K562 (cell line): ENCODE results near the gene ERVK3-1. TPM values are rescaled to one million over a fixed set of nuclear protein-coding genes. Genes with fewer than 3 reads are reported as not detected.

Experiments used
- AFF4 ChIP-seq: sonication (generic); formaldehyde crosslinking; IDR thresholded peaks from 2 replicates; pipeline ENCODE4 v1.8.0; 2023; ENCODE audit warnings: mild to moderate bottlenecking, missing genetic modification reagents
- CEBPG ChIP-seq, 3 experiments: fragments of 200-800 bp in 1 of 3; sonication (Bioruptor generic) in 1 of 3; sonication (generic) in 1 of 3; formaldehyde crosslinking in 1 of 3; IDR thresholded peaks in 2 of 3; conservative IDR thresholded peaks in 1 of 3; 2 replicates each; pipeline versions ENCODE4 v1.6.1 to v1.8.0; 2016 to 2022; ENCODE audit warnings: missing compliant biosample characterization in 2 of 3, missing genetic modification characterization in 2 of 3, mild to moderate bottlenecking in 1 of 3, missing genetic modification reagents in 1 of 3
- CHAMP1 ChIP-seq: fragments of 450-650 bp; IDR thresholded peaks from 2 replicates; pipeline ENCODE4 v1.6.1; 2016; ENCODE audit warnings: mild to moderate bottlenecking
- EWSR1 ChIP-seq: fragments of 450-650 bp; IDR thresholded peaks from 2 replicates; pipeline ENCODE4 v1.6.1; 2018; ENCODE audit warnings: borderline replicate concordance, mild to moderate bottlenecking, low read depth, moderate library complexity; ENCODE audit not compliant: partially characterized antibody
- FOS ChIP-seq: IDR thresholded peaks from 3 replicates; pipeline ENCODE4 v1.6.1; 2011; ENCODE audit not compliant: insufficient read length; ENCODE audit errors: extremely low read depth
- GABPA ChIP-seq: fragments of 200-800 bp; sonication (Bioruptor generic); conservative IDR thresholded peaks from 2 replicates; pipeline ENCODE4 v1.6.1; 2016; ENCODE audit warnings: low read depth, missing genetic modification characterization, missing compliant biosample characterization
- ILK ChIP-seq: fragments of 450-650 bp; IDR thresholded peaks from 2 replicates; pipeline ENCODE4 v1.6.1; 2016; ENCODE audit warnings: missing genetic modification characterization, low read depth, mild to moderate bottlenecking, missing compliant biosample characterization, moderate library complexity, borderline replicate concordance
- JUNB ChIP-seq: fragments of 450-650 bp; formaldehyde crosslinking; conservative IDR thresholded peaks from 2 replicates; pipeline ENCODE4 v1.4.0; 2020; ENCODE audit warnings: mild to moderate bottlenecking
- KDM5B ChIP-seq: fragments of 200-600 bp; sonication (generic); IDR thresholded peaks from 2 replicates; pipeline ENCODE4 v1.6.1; 2012; ENCODE audit warnings: low read depth, mild to moderate bottlenecking, moderate library complexity, low read length, control low read depth, inconsistent platforms; ENCODE audit not compliant: insufficient replicate concordance
- MLX ChIP-seq, 2 experiments: fragments of 450-650 bp in 1 of 2; sonication (generic) in 1 of 2; formaldehyde crosslinking; conservative IDR thresholded peaks; 2 replicates each; pipeline versions ENCODE4 v1.4.0 to v1.8.1; 2020 to 2022; ENCODE audit warnings: mild to moderate bottlenecking in 1 of 2, missing genetic modification reagents in 1 of 2
- NR3C1 ChIP-seq: sonication (generic); formaldehyde crosslinking; IDR thresholded peaks from 2 replicates; pipeline ENCODE4 v1.8.1; 2022; ENCODE audit warnings: missing genetic modification reagents
- THRA ChIP-seq: fragments of 450-650 bp; IDR thresholded peaks from 2 replicates; pipeline ENCODE4 v1.6.1; 2017; ENCODE audit warnings: mild to moderate bottlenecking, moderate library complexity
- TSC22D4 ChIP-seq: fragments of 450-650 bp; IDR thresholded peaks from 2 replicates; pipeline ENCODE4 v1.6.1; 2016; ENCODE audit warnings: missing genetic modification characterization, missing biosample characterization, control low read depth
- ZNF253 ChIP-seq: fragments of 250-450 bp; sonication (Bioruptor Pico); conservative IDR thresholded peaks from 2 replicates; pipeline ENCODE4 v1.6.1; 2021; ENCODE audit warnings: mild to moderate bottlenecking
- ZNF408 ChIP-seq: fragments of 250-450 bp; sonication (Bioruptor Pico); IDR thresholded peaks from 2 replicates; pipeline ENCODE4 v1.4.0; 2020; ENCODE audit warnings: low read depth, mild to moderate bottlenecking, moderate library complexity
- ZNF511 ChIP-seq: sonication (generic); formaldehyde crosslinking; IDR thresholded peaks from 2 replicates; pipeline ENCODE4 v1.8.0; 2022; ENCODE audit warnings: mild to moderate bottlenecking, missing genetic modification reagents
- polyA plus RNA-seq, 8 experiments: library from polyadenylated mRNA; depleted of rRNA in 4 of 8; stranded (reverse) in 5 of 8; unstranded in 3 of 8; fragments of >200 nt; fragmentation: Nextera tagmentation in 2 of 8; fragmentation: Illumina TruSeq in 1 of 8; extraction: Ambion mirVana in 2 of 8; extraction: Trizol in 1 of 8; gene quantifications; 2 replicates each; pipeline versions ENCODE4 v1.2.1 to v1.2.3, GENCODE V29; 2011 to 2014; ENCODE audit warnings: inconsistent platforms in 1 of 8, missing spikeins in 1 of 8
- total RNA-seq, 7 experiments: library from RNA; depleted of rRNA in 6 of 7; stranded (reverse); fragments of >200 nt in 6 of 7; fragmentation: Illumina TruSeq in 2 of 7; extraction: Trizol in 2 of 7; gene quantifications; 2 replicates each; pipeline versions ENCODE4 v1.2.1 to v1.2.3, GENCODE V29; 2011 to 2021; ENCODE audit warnings: low replicate concordance in 1 of 7

Gene ERVK3-1
- total and polyA plus RNA-seq, 9 of the 15 experiments (the other 6 are each of a cell fraction or from before 2014, with no cell fraction given) = 87.6 to 299 (median 119) TPM

- TF ChIP-seq KDM5B = peak; percentile 86
- TF ChIP-seq TSC22D4 (tag) = no peak
- no peak for TF ChIP-seq ZNF511 (CRISPR knock-in tag)
- 0 out of 2 replicates have a peak, but pooled peaks have one; percentile 2 for TF ChIP-seq AFF4 (CRISPR knock-in tag)
- no peak for TF ChIP-seq MLX (CRISPR knock-in tag; conservative IDR thresholded peaks at IDR 0.05)
- TF ChIP-seq JUNB = no peak
- TF ChIP-seq CHAMP1 = no peak
- TF ChIP-seq ZNF253 (CRISPR knock-in tag) = no peak
- TF ChIP-seq GABPA (tag) = peak; percentile 52
- TF ChIP-seq CEBPG (CRISPR knock-in tag; IDR thresholded peaks at IDR 0.05) = no peak
- TF ChIP-seq CEBPG (tag; conservative IDR thresholded peaks at IDR 0.05 in 1 of 2, IDR thresholded peaks at IDR 0.05 in 1 of 2) = no peak
- no peak for TF ChIP-seq EWSR1
- peak; percentile 99 for TF ChIP-seq FOS
- no peak for TF ChIP-seq ZNF408 (CRISPR knock-in tag)
- TF ChIP-seq NR3C1 = no peak
- no peak for TF ChIP-seq THRA
- no peak for TF ChIP-seq ILK (tag)
Observed at GRCh38 chr19:58278541-58279041, 26.6 kb upstream of the ERVK3-1 start, which contains the start of gene ZNF8 (continued).
